H9 (cell line): ENCODE data around the gene PITX1. TPM values are rescaled to one million over a fixed set of nuclear protein-coding genes. Genes with fewer than 3 reads are reported as not detected.

Source experiments
- DNase-seq: peaks from one replicate; pipeline ENCODE4 v3.0.0-alpha.2; 2017
- H2AFZ ChIP-seq: one replicate; pipeline ENCODE4 v1.6.1; 2013; ENCODE audit warnings: mild to moderate bottlenecking, low read length, control low read depth, moderate library complexity
- H2AK5ac ChIP-seq: 2 replicates; pipeline ENCODE4 v1.6.1; 2013; ENCODE audit warnings: low read length, control low read depth, mixed read lengths; ENCODE audit not compliant: insufficient read length
- H2BK120ac ChIP-seq: one replicate; pipeline ENCODE4 v1.6.1; 2013; ENCODE audit warnings: low read depth, mild to moderate bottlenecking, low read length, control low read depth, inconsistent platforms; ENCODE audit not compliant: poor library complexity, severe bottlenecking
- H2BK12ac ChIP-seq: 2 replicates; pipeline ENCODE4 v1.6.1; 2013; ENCODE audit warnings: low read length, control low read depth, mixed read lengths, low read depth; ENCODE audit not compliant: insufficient read length
- H2BK15ac ChIP-seq: 2 replicates; pipeline ENCODE4 v1.6.1; 2013; ENCODE audit warnings: low read depth, low read length, control low read depth
- H2BK20ac ChIP-seq: one replicate; pipeline ENCODE4 v1.6.1; 2013; ENCODE audit warnings: low read depth, mild to moderate bottlenecking, low read length, control low read depth, inconsistent platforms; ENCODE audit not compliant: poor library complexity, severe bottlenecking
- H2BK5ac ChIP-seq: 2 replicates; pipeline ENCODE4 v1.6.1; 2013; ENCODE audit warnings: low read length, control low read depth, mixed read lengths; ENCODE audit not compliant: insufficient read length
- H3K14ac ChIP-seq: 2 replicates; pipeline ENCODE4 v1.6.1; 2013; ENCODE audit warnings: low read length, control low read depth; ENCODE audit not compliant: insufficient read depth
- H3K18ac ChIP-seq: 2 replicates; pipeline ENCODE4 v1.6.1; 2013; ENCODE audit warnings: low read depth, mild to moderate bottlenecking, mixed read lengths, low read length, control low read depth; ENCODE audit not compliant: insufficient read length
- H3K23ac ChIP-seq: 2 replicates; pipeline ENCODE4 v1.6.1; 2013; ENCODE audit warnings: low read length, control low read depth, mixed read lengths, low read depth; ENCODE audit not compliant: insufficient read length
- H3K23me2 ChIP-seq: 2 replicates; pipeline ENCODE4 v1.6.1; 2013; ENCODE audit warnings: low read depth, mild to moderate bottlenecking, mixed read lengths, low read length, control low read depth; ENCODE audit not compliant: insufficient read length, poor library complexity, severe bottlenecking
- H3K27ac ChIP-seq: 2 replicates; pipeline ENCODE4 v1.5.1; 2013; ENCODE audit warnings: low read length, control low read depth, mixed read lengths, low read depth; ENCODE audit not compliant: insufficient read length
- H3K27me3 ChIP-seq: 2 replicates; pipeline ENCODE4 v1.6.1; 2013; ENCODE audit warnings: low read length, control low read depth, inconsistent platforms; ENCODE audit not compliant: insufficient read depth
- H3K4ac ChIP-seq: 2 replicates; pipeline ENCODE4 v1.6.1; 2013; ENCODE audit warnings: low read depth, mild to moderate bottlenecking, control low read depth, inconsistent platforms, low read length, moderate library complexity
- H3K4me1 ChIP-seq: 2 replicates; pipeline ENCODE4 v1.6.1; 2013; ENCODE audit warnings: low read length, control low read depth, inconsistent platforms; ENCODE audit not compliant: insufficient read depth
- H3K4me2 ChIP-seq: 2 replicates; pipeline ENCODE4 v1.6.1; 2013; ENCODE audit warnings: low read length, control low read depth, mixed read lengths; ENCODE audit not compliant: insufficient read length, insufficient read depth
- H3K56ac ChIP-seq: 2 replicates; pipeline ENCODE4 v1.6.1; 2013; ENCODE audit warnings: low read depth, mild to moderate bottlenecking, mixed read lengths, low read length, control low read depth; ENCODE audit not compliant: insufficient read length
- H3K79me1 ChIP-seq: 2 replicates; pipeline ENCODE4 v1.6.1; 2013; ENCODE audit warnings: low read depth, mild to moderate bottlenecking, moderate library complexity, low read length, control low read depth, inconsistent platforms; ENCODE audit not compliant: insufficient read depth, poor library complexity, severe bottlenecking
- H3K79me2 ChIP-seq: 2 replicates; pipeline ENCODE4 v1.6.1; 2013; ENCODE audit warnings: low read length, control low read depth, inconsistent platforms; ENCODE audit not compliant: insufficient read depth
- H3K9ac ChIP-seq: 2 replicates; pipeline ENCODE4 v1.6.1; 2013; ENCODE audit warnings: low read length, control low read depth, mixed read lengths; ENCODE audit not compliant: insufficient read length; ENCODE audit errors: extremely low read depth
- H3K9me3 ChIP-seq: one replicate; pipeline ENCODE4 v1.6.1; 2013; ENCODE audit warnings: low read depth, low read length, inconsistent platforms; ENCODE audit not compliant: control insufficient read depth
- H3T11ph ChIP-seq: one replicate; pipeline ENCODE4 v1.6.1; 2013; ENCODE audit warnings: mild to moderate bottlenecking, low read length, control low read depth, inconsistent platforms
- H4K20me1 ChIP-seq: one replicate; pipeline ENCODE4 v1.6.1; 2013; ENCODE audit not compliant: control insufficient read depth, insufficient read length, insufficient read depth
- H4K5ac ChIP-seq: 2 replicates; pipeline ENCODE4 v1.6.1; 2013; ENCODE audit warnings: low read depth, mild to moderate bottlenecking, mixed read lengths, low read length, control low read depth; ENCODE audit not compliant: insufficient read length
- H4K8ac ChIP-seq: replicated peaks from 2 replicates; pipeline ENCODE4 v1.6.1; 2013; ENCODE audit warnings: low read length, control low read depth, mixed read lengths, low read depth; ENCODE audit not compliant: insufficient read length
- H4K91ac ChIP-seq: 2 replicates; pipeline ENCODE4 v1.6.1; 2013; ENCODE audit warnings: low read depth, mild to moderate bottlenecking, moderate library complexity, mixed read lengths, low read length, control low read depth; ENCODE audit not compliant: insufficient read length
- H3K27ac Mint-ChIP-seq, 3 experiments: 2 replicates in 2 of 3; 3 replicates in 1 of 3; pipeline ENCODE4 v1.8.0; 2020 to 2021; ENCODE audit warnings: mixed read lengths in 3 of 3, mild to moderate bottlenecking in 1 of 3, moderate library complexity in 1 of 3
- H3K27me3 Mint-ChIP-seq: 2 replicates; pipeline ENCODE4 v1.8.0; 2021; ENCODE audit warnings: low read depth, mild to moderate bottlenecking, moderate library complexity, mixed read lengths
- H3K36me3 Mint-ChIP-seq, 3 experiments: 2 replicates in 2 of 3; 3 replicates in 1 of 3; pipeline ENCODE4 v1.8.0; 2020 to 2021; ENCODE audit warnings: low read depth in 3 of 3, mixed read lengths in 3 of 3; ENCODE audit not compliant: insufficient read depth in 1 of 3
- H3K4me1 Mint-ChIP-seq, 2 experiments: 2 replicates each; pipeline ENCODE4 v1.8.0; 2020; ENCODE audit warnings: mixed read lengths in 2 of 2
- H3K4me3 Mint-ChIP-seq, 2 experiments: 2 replicates in 1 of 2; 3 replicates in 1 of 2; pipeline ENCODE4 v1.8.0; 2020 to 2021; ENCODE audit warnings: mild to moderate bottlenecking in 2 of 2, mixed read lengths in 2 of 2, moderate library complexity in 1 of 2
- H3K9me3 Mint-ChIP-seq, 2 experiments: 2 replicates in 1 of 2; 3 replicates in 1 of 2; pipeline ENCODE4 v1.8.0; 2020; ENCODE audit warnings: mild to moderate bottlenecking in 2 of 2, mixed read lengths in 2 of 2, moderate library complexity in 1 of 2
- WGBS: extraction: QIAGEN DNeasy Blood & Tissue Kit; methylation state at CpG from one replicate; pipeline ENCODE4 v1.1.7; 2013; ENCODE audit warnings: missing lambda C conversion rate, low lambda C conversion rate, mixed read lengths; ENCODE audit not compliant: insufficient read length; ENCODE audit errors: extremely low coverage; 5-methylcytosine and 5-hydroxymethylcytosine counted together
- total RNA-seq: library from RNA; stranded (reverse); gene quantifications from 2 replicates; pipeline ENCODE4 v1.2.1, GENCODE V29; 2021
- TF ChIP-seq, protein P1 (sequence below): fragments of 200-600 bp; sonication (generic); conservative IDR thresholded peaks from 3 replicates; pipeline ENCODE4 v1.8.0; 2021; ENCODE audit warnings: antibody characterized with exemption, mild to moderate bottlenecking

PITX1 gene
- total RNA-seq, 1 experiment from 2014 or later, result not detected

DNA sequence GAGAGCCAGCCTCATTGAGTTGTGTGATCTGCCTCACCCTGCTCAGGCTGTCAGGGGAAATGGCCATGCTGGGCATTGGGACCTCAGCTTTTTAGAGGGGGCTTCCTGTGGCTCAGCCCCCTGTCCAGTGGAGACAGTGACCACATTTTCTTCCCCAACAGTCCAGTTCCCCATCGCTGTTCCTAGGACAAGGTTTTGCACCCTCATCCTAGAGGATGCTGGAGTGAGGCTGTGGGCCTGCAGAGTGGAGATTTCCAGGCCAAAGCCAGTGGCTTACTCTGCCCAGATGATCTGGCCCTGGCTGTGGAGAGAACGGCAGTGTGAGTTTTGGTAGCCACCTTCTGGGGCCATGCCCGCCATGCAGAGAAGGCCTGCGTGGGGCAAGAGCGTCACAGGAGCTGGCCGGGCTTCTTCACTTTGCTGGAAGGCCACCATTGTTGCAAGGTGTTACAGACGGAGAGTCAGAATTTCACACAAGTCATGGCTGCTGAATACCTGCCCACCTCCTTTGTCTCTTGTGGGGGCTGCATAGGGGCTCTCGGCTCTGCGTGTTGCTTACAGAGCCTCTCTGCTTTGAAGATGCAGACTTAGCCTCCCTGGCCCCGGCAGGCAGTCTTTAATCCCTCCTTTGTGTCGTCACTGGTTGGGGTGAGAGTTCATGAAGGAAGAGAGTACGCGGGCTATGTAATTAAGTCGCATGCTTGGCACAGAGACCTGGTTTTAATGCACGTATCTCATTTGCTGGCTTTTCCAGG lies 35.2 kb upstream of the PITX1 start:
- H3K56ac ChIP-seq, result no peak overlapping the region
- H3K23ac ChIP-seq, result no peak overlapping the region
- no peak overlapping the region for H3K18ac ChIP-seq
- H2BK15ac ChIP-seq, result no peak overlapping the region
- H3K79me2 ChIP-seq, result no peaks in the 10 kb centered on the region
- H3K4me2 ChIP-seq, result no peak overlapping the region
- no peak overlapping the region for H2BK12ac ChIP-seq
- Mint-ChIP-seq H3K4me3 (no peak overlapping the region), H3K9me3 (no peaks in the 10 kb centered on the region; a peak in 1 of 5 replicates), H3K4me1 (peaks cover 19 to 25% of the 10 kb centered on the region in 2 experiments), H3K36me3 (no peaks in the 10 kb centered on the region), H3K27ac (no peak overlapping the region), H3K27me3 (peaks cover 100% of the 10 kb centered on the region)
- H3T11ph ChIP-seq, result no peak overlapping the region
- no peak overlapping the region for H4K8ac ChIP-seq
- H3K4me1 ChIP-seq, result peaks cover 2% of the 10 kb centered on the region; the same call in 1 of the 2 replicates
- H3K27ac ChIP-seq, result no peak overlapping the region
- H3K9me3 ChIP-seq, result no peaks in the 10 kb centered on the region
- no peak overlapping the region for H4K5ac ChIP-seq
- WGBS, result no CpG with 5 or more reads among the region's 15 CpGs
- TF ChIP-seq, protein P1, sequence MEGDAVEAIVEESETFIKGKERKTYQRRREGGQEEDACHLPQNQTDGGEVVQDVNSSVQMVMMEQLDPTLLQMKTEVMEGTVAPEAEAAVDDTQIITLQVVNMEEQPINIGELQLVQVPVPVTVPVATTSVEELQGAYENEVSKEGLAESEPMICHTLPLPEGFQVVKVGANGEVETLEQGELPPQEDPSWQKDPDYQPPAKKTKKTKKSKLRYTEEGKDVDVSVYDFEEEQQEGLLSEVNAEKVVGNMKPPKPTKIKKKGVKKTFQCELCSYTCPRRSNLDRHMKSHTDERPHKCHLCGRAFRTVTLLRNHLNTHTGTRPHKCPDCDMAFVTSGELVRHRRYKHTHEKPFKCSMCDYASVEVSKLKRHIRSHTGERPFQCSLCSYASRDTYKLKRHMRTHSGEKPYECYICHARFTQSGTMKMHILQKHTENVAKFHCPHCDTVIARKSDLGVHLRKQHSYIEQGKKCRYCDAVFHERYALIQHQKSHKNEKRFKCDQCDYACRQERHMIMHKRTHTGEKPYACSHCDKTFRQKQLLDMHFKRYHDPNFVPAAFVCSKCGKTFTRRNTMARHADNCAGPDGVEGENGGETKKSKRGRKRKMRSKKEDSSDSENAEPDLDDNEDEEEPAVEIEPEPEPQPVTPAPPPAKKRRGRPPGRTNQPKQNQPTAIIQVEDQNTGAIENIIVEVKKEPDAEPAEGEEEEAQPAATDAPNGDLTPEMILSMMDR, result no peak
- no peaks in the 10 kb centered on the region for H3K23me2 ChIP-seq
- H3K14ac ChIP-seq, result no peak overlapping the region; the same call in 1 of the 2 replicates
- no peak overlapping the region for H2BK5ac ChIP-seq
- no peak overlapping the region for H3K9ac ChIP-seq
- H3K4ac ChIP-seq, result no peak overlapping the region
- H4K91ac ChIP-seq, result no peak overlapping the region
- no peaks in the 10 kb centered on the region for H4K20me1 ChIP-seq
- no peaks in the 10 kb centered on the region for H3K79me1 ChIP-seq
- H2BK20ac ChIP-seq, result no peak overlapping the region
- DNase-seq, result no peak
- H2AFZ ChIP-seq, result no peak overlapping the region
- no peak overlapping the region for H2BK120ac ChIP-seq
- no peaks in the 10 kb centered on the region; the same call in 1 of the 2 replicates for H3K27me3 ChIP-seq
- H2AK5ac ChIP-seq, result no peak overlapping the region
